Liver (tissue), 9 donors: ENCODE measurements around the gene RNH1. TPM values are rescaled to one million over a fixed set of nuclear protein-coding genes. Genes with fewer than 3 reads are reported as not detected.

Experiments used
- DNase-seq: peaks from one replicate; pipeline ENCODE4 v3.0.0-alpha.2; 2017; ENCODE audit warnings: low spot score
- H3K27ac ChIP-seq, 2 donors: one replicate each; pipeline ENCODE4 v1.7.0; 2013; ENCODE audit warnings: inconsistent platforms in 2 of 2, low read length in 2 of 2, control low read depth in 1 of 2, low read depth in 1 of 2, mild to moderate bottlenecking in 1 of 2
- H3K27me3 ChIP-seq, 4 donors: one replicate each; pipeline versions ENCODE4 v1.6.1 to v1.7.0; 2013; ENCODE audit warnings: low read length in 3 of 4, inconsistent platforms in 1 of 4, mild to moderate bottlenecking in 1 of 4, moderate library complexity in 1 of 4; ENCODE audit not compliant: control insufficient read depth in 4 of 4, insufficient read depth in 4 of 4
- H3K36me3 ChIP-seq, 4 donors: one replicate each; pipeline versions ENCODE4 v1.6.1 to v1.7.0; 2013; ENCODE audit warnings: low read length in 3 of 4, mild to moderate bottlenecking in 3 of 4, low read depth in 1 of 4, moderate library complexity in 1 of 4; ENCODE audit not compliant: control insufficient read depth in 4 of 4, insufficient read depth in 3 of 4
- H3K4me1 ChIP-seq, 4 donors: one replicate each; pipeline versions ENCODE4 v1.6.1 to v1.7.0; 2013; ENCODE audit warnings: low read length in 3 of 4, mild to moderate bottlenecking in 3 of 4, moderate library complexity in 1 of 4; ENCODE audit not compliant: control insufficient read depth in 4 of 4, insufficient read depth in 4 of 4
- H3K4me3 ChIP-seq, 3 donors: one replicate each; pipeline versions ENCODE4 v1.6.1 to v1.7.0; 2013; ENCODE audit warnings: low read length in 3 of 3, control low read depth in 1 of 3, low read depth in 1 of 3, mild to moderate bottlenecking in 1 of 3
- H3K9ac ChIP-seq, 2 donors: one replicate each; pipeline ENCODE4 v1.7.0; 2013; ENCODE audit warnings: low read length in 2 of 2, mild to moderate bottlenecking in 2 of 2, moderate library complexity in 2 of 2, control low read depth in 1 of 2, low read depth in 1 of 2
- H3K9me3 ChIP-seq, 4 donors: one replicate each; pipeline versions ENCODE4 v1.6.1 to v1.7.0; 2013; ENCODE audit warnings: low read length in 3 of 4; ENCODE audit not compliant: control insufficient read depth in 4 of 4
- ATF3 ChIP-seq: IDR thresholded peaks from 2 replicates; pipeline ENCODE4 v1.6.1; 2016; ENCODE audit warnings: antibody characterized with exemption
- EGR1 ChIP-seq, 2 donors: IDR thresholded peaks; 2 replicates each; pipeline ENCODE4 v1.6.1; 2016 to 2018; ENCODE audit warnings: antibody characterized with exemption in 2 of 2, low read depth in 2 of 2
- FOXA1 ChIP-seq: IDR thresholded peaks from 2 replicates; pipeline ENCODE4 v1.6.1; 2016; ENCODE audit warnings: antibody characterized with exemption
- FOXA2 ChIP-seq: IDR thresholded peaks from 2 replicates; pipeline ENCODE4 v1.6.1; 2016; ENCODE audit warnings: antibody characterized with exemption
- GABPA ChIP-seq, 2 donors: IDR thresholded peaks in 1 of 2; conservative IDR thresholded peaks in 1 of 2; 2 replicates each; pipeline ENCODE4 v1.6.1; 2016; ENCODE audit warnings: antibody characterized with exemption in 2 of 2, mild to moderate bottlenecking in 1 of 2, moderate library complexity in 1 of 2
- HNF4A ChIP-seq, 2 donors: conservative IDR thresholded peaks; 2 replicates each; pipeline ENCODE4 v1.6.1; 2016; ENCODE audit warnings: antibody characterized with exemption in 2 of 2, mild to moderate bottlenecking in 2 of 2
- HNF4G ChIP-seq: IDR thresholded peaks from 2 replicates; pipeline ENCODE4 v1.6.1; 2016; ENCODE audit warnings: antibody characterized with exemption
- MAX ChIP-seq: IDR thresholded peaks from 2 replicates; pipeline ENCODE4 v1.6.1; 2016; ENCODE audit warnings: antibody characterized with exemption
- NR2F2 ChIP-seq: IDR thresholded peaks from 2 replicates; pipeline ENCODE4 v1.6.1; 2016; ENCODE audit warnings: antibody characterized with exemption
- RAD21 ChIP-seq, 2 donors: IDR thresholded peaks; 2 replicates each; pipeline ENCODE4 v1.6.1; 2016; ENCODE audit warnings: antibody characterized with exemption in 2 of 2, mild to moderate bottlenecking in 2 of 2
- RXRA ChIP-seq, 2 donors: IDR thresholded peaks; 2 replicates each; pipeline ENCODE4 v1.6.1; 2017 to 2018; ENCODE audit warnings: antibody characterized with exemption in 2 of 2, mild to moderate bottlenecking in 1 of 2
- SP1 ChIP-seq: IDR thresholded peaks from 2 replicates; pipeline ENCODE4 v1.6.1; 2018; ENCODE audit warnings: antibody characterized with exemption, mild to moderate bottlenecking
- TAF1 ChIP-seq: conservative IDR thresholded peaks from 2 replicates; pipeline ENCODE4 v1.6.1; 2016; ENCODE audit warnings: antibody characterized with exemption, mild to moderate bottlenecking
- YY1 ChIP-seq: IDR thresholded peaks from 2 replicates; pipeline ENCODE4 v1.6.1; 2016; ENCODE audit warnings: antibody characterized with exemption, mild to moderate bottlenecking
- ZBTB33 ChIP-seq: IDR thresholded peaks from 2 replicates; pipeline ENCODE4 v1.6.1; 2016; ENCODE audit warnings: antibody characterized with exemption
- WGBS: extraction: QIAGEN DNeasy Blood & Tissue Kit; methylation state at CpG from one replicate; pipeline ENCODE4 v1.1.7; 2013; 5-methylcytosine and 5-hydroxymethylcytosine counted together
- polyA plus RNA-seq, 2 donors: library from polyadenylated mRNA; stranded (reverse) in 1 of 2; unstranded in 1 of 2; fragments of 200-250 nt in 1 of 2; fragments of >200 nt in 1 of 2; fragmentation: Nextera tagmentation in 1 of 2; extraction: Ambion mirVana in 1 of 2; gene quantifications; one replicate each; pipeline versions ENCODE4 v1.2.1 to v1.2.3, GENCODE V29; 2013 to 2015
- total RNA-seq, 2 donors: library from RNA; depleted of rRNA; stranded (reverse); fragments of >200 nt; gene quantifications; one replicate each; pipeline ENCODE4 v1.2.3, GENCODE V29; 2014
- TF ChIP-seq, protein P1 (sequence below): fragments of 150-350 bp; IDR thresholded peaks from 2 replicates; pipeline ENCODE4 v1.5.1; 2017; ENCODE audit warnings: improper control_type of control experiment, low read depth, low read length; ENCODE audit not compliant: missing input control
- TF ChIP-seq, protein P2 (sequence below): IDR thresholded peaks from 2 replicates; pipeline ENCODE4 v1.6.1; 2016; ENCODE audit warnings: antibody characterized with exemption, mild to moderate bottlenecking
- donor health status: healthy.
- donor health status: healthy.
- donor health status: healthy.
- donor health status: healthy.
- donor health status: healthy.

RNH1 gene
- total and polyA plus RNA-seq, 4 donors, result 68.5 to 99.1 (median 76.8) TPM

DNA sequence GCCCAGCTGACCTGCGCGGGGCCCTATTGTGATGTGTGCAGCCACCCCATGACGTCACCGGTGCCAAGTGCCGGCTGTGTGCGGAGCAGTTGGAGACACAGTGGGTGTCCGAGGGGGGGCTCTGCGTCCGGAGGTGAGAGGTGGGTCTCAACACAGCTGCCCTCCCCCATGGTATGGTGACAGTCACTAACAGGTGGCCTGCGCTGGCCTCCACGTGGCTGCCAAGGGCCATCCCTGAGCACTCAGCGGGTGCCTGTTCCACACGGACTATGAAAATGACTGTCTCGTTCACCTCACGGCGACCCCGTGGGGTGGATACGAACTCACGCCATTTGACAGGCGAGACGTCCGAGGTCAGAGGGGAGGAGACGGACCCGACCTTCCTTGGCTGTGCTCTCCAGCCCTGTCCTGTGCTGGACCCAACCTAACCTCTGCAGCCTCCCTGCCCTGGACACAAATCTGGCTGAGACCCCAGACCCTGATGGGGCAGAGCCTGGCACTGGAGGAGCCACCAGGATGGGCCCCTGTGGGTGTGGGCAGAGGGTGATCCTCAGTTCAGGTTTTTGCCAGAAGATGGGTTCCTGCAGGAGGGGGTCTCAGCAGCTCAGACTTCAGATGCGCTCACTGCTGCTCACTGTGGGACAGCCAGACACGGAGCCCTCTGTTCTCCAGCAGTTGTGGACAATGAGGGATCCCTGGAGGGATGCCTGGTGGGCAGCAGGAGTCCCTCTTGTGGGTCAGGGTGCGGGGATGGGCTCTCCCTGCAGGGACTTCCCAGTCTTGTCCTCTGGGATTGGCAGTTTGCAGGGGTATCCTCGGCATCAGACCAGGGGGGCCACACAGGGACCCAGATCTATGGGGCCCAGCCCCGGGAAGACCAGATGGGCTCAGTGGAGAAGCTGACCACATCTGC, 22.0 kb upstream of the RNH1 start:
- 76% methylated on average over 29 of the region's 29 CpGs for whole genome bisulfite sequencing

GRCh38 chr11:528166-528814, 21.2 kb upstream of the RNH1 start:
- Histone ChIP-seq H3K9me3 (no peaks in the 10 kb centered on the region), H3K27me3 (no peaks in the 10 kb centered on the region), H3K4me1 (no peaks in the 10 kb centered on the region), H3K27ac (no peak overlapping the region), H3K36me3 (peaks cover 0 to 11% (median 5%) of the 10 kb centered on the region in 4 donors), H3K9ac (no peak overlapping the region), H3K4me3 (no peak overlapping the region)
- TF ChIP-seq ZBTB33 (no peak), ATF3 (no peak), TAF1 (no peak)
- 91% methylated on average over 30 of the region's 30 CpGs for WGBS
- DNase-seq, result no peak

More for the DNA sequence above, 22.0 kb upstream of the RNH1 start:
- peaks cover 0 to 6% (median 2%) of the 10 kb centered on the region in 4 donors for H3K4me1 ChIP-seq
- H3K4me3 ChIP-seq, result no peak overlapping the region
- H3K36me3 ChIP-seq, result peaks cover 0 to 11% (median 6%) of the 10 kb centered on the region in 4 donors
- no peaks in the 10 kb centered on the region for H3K9me3 ChIP-seq
- H3K27me3 ChIP-seq, result no peaks in the 10 kb centered on the region
- no peak overlapping the region for H3K9ac ChIP-seq
- peak; percentile 30 for DNase-seq
- H3K27ac ChIP-seq, result no peak overlapping the region
- TF ChIP-seq FOXA2, result no peak

DNA sequence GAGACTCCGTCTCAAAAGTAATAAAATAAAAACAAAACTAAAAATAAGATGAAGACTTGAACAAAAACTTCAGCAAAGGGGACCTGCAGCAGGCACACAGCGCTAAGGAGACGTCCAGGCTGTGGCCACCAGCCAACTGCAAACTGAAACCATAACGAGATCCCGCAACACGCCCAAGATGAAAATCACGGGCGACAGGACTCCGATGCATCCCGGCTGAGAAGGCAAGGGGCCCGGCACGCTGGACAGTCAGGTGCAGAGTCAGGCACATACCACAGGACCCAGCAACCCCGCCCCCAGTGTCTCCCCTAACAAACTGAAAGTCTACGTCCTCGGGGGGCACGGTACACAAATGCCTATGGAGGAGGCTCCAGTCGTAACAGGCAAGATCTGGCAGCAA, 19.1 kb upstream of the RNH1 start:
- 87% methylated on average over 17 of the region's 17 CpGs for WGBS
- H3K4me3 ChIP-seq, result no peak overlapping the region
- no peaks in the 10 kb centered on the region for H3K4me1 ChIP-seq
- H3K27ac ChIP-seq, result no peak overlapping the region
- H3K27me3 ChIP-seq, result no peaks in the 10 kb centered on the region
- H3K36me3 ChIP-seq, result no peaks in the 10 kb centered on the region
- no peaks in the 10 kb centered on the region for H3K9me3 ChIP-seq
- H3K9ac ChIP-seq, result no peak overlapping the region
- DNase-seq, result peak; percentile 29
- TF ChIP-seq FOXA1 (no peak), MAX (no peak), RAD21 (IDR thresholded peaks at IDR 0.05) (no peak), SP1 (no peak), EGR1 (IDR thresholded peaks at IDR 0.05; ENCODE audit: low read depth in 2 of 2) (no peak), RXRA (IDR thresholded peaks at IDR 0.05) (no peak), FOXA2 (no peak), HNF4G (no peak), ATF3 (no peak), YY1 (no peak), GABPA (IDR thresholded peaks at IDR 0.05 in 1 of 2, conservative IDR thresholded peaks at IDR 0.05 in 1 of 2) (no peak), NR2F2 (no peak), HNF4A (conservative IDR thresholded peaks at IDR 0.05) (no peak)
- TF ChIP-seq, protein P1, sequence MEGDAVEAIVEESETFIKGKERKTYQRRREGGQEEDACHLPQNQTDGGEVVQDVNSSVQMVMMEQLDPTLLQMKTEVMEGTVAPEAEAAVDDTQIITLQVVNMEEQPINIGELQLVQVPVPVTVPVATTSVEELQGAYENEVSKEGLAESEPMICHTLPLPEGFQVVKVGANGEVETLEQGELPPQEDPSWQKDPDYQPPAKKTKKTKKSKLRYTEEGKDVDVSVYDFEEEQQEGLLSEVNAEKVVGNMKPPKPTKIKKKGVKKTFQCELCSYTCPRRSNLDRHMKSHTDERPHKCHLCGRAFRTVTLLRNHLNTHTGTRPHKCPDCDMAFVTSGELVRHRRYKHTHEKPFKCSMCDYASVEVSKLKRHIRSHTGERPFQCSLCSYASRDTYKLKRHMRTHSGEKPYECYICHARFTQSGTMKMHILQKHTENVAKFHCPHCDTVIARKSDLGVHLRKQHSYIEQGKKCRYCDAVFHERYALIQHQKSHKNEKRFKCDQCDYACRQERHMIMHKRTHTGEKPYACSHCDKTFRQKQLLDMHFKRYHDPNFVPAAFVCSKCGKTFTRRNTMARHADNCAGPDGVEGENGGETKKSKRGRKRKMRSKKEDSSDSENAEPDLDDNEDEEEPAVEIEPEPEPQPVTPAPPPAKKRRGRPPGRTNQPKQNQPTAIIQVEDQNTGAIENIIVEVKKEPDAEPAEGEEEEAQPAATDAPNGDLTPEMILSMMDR, result no peak
- TF ChIP-seq, protein P2, sequence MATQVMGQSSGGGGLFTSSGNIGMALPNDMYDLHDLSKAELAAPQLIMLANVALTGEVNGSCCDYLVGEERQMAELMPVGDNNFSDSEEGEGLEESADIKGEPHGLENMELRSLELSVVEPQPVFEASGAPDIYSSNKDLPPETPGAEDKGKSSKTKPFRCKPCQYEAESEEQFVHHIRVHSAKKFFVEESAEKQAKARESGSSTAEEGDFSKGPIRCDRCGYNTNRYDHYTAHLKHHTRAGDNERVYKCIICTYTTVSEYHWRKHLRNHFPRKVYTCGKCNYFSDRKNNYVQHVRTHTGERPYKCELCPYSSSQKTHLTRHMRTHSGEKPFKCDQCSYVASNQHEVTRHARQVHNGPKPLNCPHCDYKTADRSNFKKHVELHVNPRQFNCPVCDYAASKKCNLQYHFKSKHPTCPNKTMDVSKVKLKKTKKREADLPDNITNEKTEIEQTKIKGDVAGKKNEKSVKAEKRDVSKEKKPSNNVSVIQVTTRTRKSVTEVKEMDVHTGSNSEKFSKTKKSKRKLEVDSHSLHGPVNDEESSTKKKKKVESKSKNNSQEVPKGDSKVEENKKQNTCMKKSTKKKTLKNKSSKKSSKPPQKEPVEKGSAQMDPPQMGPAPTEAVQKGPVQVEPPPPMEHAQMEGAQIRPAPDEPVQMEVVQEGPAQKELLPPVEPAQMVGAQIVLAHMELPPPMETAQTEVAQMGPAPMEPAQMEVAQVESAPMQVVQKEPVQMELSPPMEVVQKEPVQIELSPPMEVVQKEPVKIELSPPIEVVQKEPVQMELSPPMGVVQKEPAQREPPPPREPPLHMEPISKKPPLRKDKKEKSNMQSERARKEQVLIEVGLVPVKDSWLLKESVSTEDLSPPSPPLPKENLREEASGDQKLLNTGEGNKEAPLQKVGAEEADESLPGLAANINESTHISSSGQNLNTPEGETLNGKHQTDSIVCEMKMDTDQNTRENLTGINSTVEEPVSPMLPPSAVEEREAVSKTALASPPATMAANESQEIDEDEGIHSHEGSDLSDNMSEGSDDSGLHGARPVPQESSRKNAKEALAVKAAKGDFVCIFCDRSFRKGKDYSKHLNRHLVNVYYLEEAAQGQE, result no peak
